ENCODE results near the gene NTRK2. TPM values are rescaled to one million over a fixed set of nuclear protein-coding genes. Genes with fewer than 3 reads are reported as not detected.

Gene NTRK2
- total RNA-seq, 1 donor from 2014 or later: 65.0 TPM

DNA sequence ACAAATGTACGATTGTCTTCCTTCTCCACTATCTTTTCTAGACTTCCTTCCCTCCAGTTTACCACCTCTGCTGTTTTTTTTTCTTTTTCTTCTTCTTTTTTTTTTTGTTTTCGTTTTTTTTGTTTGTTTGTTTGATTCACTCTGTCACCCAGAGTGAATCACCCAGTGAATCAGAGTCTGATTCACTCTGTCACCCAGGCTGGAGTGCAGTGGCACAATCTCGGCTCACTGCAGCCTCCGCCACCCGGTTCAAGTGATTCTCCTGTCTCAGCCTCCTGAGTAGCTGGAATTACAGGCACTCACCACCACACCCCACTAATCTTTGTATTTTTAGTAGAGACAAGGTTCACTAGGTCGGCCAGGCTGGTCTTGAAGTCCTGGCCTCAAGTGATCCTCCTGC lies 375.7 kb downstream of the NTRK2 start:
- Mint-ChIP-seq H3K4me3 (no peak overlapping the region), H3K9me3 (no peaks in the 10 kb centered on the region), H3K27me3 (ENCODE audit: low read depth) (no peaks in the 10 kb centered on the region), H3K36me3 (no peaks in the 10 kb centered on the region), H3K27ac (no peak overlapping the region), H3K4me1 (no peaks in the 10 kb centered on the region)
- TF ChIP-seq, protein P1, sequence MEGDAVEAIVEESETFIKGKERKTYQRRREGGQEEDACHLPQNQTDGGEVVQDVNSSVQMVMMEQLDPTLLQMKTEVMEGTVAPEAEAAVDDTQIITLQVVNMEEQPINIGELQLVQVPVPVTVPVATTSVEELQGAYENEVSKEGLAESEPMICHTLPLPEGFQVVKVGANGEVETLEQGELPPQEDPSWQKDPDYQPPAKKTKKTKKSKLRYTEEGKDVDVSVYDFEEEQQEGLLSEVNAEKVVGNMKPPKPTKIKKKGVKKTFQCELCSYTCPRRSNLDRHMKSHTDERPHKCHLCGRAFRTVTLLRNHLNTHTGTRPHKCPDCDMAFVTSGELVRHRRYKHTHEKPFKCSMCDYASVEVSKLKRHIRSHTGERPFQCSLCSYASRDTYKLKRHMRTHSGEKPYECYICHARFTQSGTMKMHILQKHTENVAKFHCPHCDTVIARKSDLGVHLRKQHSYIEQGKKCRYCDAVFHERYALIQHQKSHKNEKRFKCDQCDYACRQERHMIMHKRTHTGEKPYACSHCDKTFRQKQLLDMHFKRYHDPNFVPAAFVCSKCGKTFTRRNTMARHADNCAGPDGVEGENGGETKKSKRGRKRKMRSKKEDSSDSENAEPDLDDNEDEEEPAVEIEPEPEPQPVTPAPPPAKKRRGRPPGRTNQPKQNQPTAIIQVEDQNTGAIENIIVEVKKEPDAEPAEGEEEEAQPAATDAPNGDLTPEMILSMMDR (IDR thresholded peaks at IDR 0.05; ENCODE audit: unreplicated experiment): no peak
- no peak for DNase-seq (ENCODE audit: low spot score in 2 of 2, unreplicated experiment in 2 of 2)

DNA sequence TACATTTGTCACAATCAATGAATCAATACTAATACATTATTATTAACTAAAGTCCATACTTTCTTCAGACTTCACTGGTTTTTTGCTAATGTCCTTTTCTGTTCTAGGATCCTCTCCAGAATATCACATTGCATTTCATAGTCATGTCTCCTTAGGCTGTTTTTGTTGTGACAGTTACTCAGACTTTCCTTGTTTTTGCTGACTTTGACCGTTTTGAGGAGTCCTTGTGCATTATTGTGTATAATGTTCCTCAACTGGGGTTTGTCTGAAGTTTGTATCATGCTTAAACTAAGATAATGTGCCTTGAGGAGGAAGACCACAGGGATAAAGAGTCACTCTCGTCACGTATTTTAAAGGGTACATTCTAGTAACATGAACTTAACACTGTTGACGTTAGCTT lies 376.9 kb downstream of the NTRK2 start:
- H3K4me3 Mint-ChIP-seq: no peak overlapping the region
- H3K27ac Mint-ChIP-seq: no peak overlapping the region
- H3K4me1 Mint-ChIP-seq: no peaks in the 10 kb centered on the region
- H3K9me3 Mint-ChIP-seq: peaks cover 6% of the 10 kb centered on the region
- TF ChIP-seq, protein P1 (IDR thresholded peaks at IDR 0.05; ENCODE audit: unreplicated experiment): no peak
- DNase-seq (ENCODE audit: low spot score in 2 of 2, unreplicated experiment in 2 of 2): no peak
- no peaks in the 10 kb centered on the region for H3K27me3 Mint-ChIP-seq (ENCODE audit: low read depth)
- H3K36me3 Mint-ChIP-seq: no peaks in the 10 kb centered on the region

DNA sequence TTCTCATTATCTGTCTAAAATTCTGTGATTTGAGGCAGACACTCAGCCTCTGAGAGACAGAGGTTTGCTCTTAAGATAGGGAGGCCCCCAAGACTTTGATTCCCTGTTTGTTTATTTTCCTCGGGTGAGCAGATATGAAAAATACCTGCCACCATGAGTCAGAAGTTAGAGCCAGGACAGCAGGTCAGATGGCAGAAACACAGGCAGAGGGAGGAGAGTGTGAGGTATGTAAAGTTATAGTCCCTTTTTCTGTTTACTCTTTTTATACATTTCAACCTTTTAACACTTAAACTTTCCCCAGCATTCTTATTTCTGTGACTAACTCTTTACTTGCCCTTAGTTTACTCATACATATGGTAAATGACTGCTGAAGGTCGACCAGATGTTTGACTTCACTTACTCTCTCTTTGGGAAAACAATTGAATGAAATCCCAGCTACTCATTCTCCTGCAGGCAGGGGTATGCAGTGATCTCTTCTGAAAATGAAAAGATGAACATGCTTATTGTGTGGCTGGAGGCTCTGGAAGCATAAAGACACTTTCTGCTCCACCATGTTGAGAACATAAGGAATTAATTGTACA lies 383.8 kb downstream of the NTRK2 start:
- Mint-ChIP-seq H3K9me3 (peaks cover 6% of the 10 kb centered on the region), H3K36me3 (no peaks in the 10 kb centered on the region), H3K27me3 (ENCODE audit: low read depth) (no peaks in the 10 kb centered on the region), H3K27ac (peak overlapping the region; percentile 18), H3K4me3 (no peak overlapping the region), H3K4me1 (peaks cover 8% of the 10 kb centered on the region)
- no peak for DNase-seq (ENCODE audit: low spot score in 2 of 2, unreplicated experiment in 2 of 2)
- TF ChIP-seq, protein P1 (IDR thresholded peaks at IDR 0.05; ENCODE audit: unreplicated experiment): no peak

DNA sequence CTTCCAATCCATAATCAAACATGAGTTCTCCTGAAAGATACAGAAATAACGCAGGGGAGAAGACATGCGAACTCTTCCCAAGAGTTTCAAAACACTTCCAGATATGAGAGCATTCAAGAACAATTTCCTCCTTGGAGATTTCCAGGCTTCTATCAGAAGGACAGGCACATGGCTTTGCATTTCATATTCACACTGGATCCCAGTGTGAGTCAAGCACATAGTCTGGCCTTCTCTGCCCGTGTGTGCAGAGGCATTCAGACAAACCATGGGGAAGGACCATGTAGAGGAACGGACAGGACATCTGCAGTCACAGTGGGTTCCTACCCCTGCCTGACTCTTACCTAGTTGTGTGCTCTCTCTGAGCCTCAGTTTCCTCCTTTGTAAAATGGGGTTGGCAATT lies 384.5 kb downstream of the NTRK2 start:
- TF ChIP-seq, protein P1 (IDR thresholded peaks at IDR 0.05; ENCODE audit: unreplicated experiment): no peak
- DNase-seq (ENCODE audit: low spot score in 2 of 2, unreplicated experiment in 2 of 2): no peak
- Mint-ChIP-seq H3K4me3 (no peak overlapping the region), H3K9me3 (peaks cover 6% of the 10 kb centered on the region), H3K27ac (no peak overlapping the region), H3K4me1 (peaks cover 8% of the 10 kb centered on the region), H3K27me3 (ENCODE audit: low read depth) (no peaks in the 10 kb centered on the region), H3K36me3 (no peaks in the 10 kb centered on the region)

DNA sequence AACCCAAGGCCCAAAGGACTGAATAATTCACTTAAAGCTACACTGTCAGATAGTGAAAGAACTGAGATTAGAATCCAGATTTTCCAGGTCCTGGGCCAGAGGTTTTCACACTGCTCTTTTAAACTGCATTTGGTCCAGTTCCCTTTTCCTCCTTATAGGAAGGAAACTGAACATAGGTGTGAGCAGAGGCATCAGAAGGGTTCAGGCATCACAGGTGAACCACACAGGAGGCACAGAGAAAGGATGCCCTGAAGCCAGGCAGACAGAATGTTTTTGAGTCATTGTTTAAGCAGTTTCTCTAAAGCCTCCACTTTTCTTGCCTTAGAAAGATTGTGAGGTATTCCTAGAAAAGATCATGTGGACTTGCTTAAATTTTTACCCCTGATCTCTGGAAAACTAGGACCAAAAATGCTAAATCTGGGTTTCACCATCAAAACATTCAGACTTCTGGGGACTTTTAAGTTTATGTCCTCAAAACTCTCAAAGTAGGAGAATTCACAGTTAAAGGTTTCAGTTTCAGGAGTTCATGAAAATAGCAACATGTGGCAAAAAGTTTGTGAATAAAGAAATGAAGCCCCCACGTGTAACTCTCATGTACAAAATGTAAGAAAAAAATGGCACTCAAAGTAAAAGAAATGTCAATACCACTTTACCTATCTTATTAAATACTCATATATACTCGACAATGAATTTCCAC lies 386.1 kb downstream of the NTRK2 start:
- TF ChIP-seq, protein P1 (IDR thresholded peaks at IDR 0.05; ENCODE audit: unreplicated experiment): no peak
- Mint-ChIP-seq H3K9me3 (peaks cover 4% of the 10 kb centered on the region), H3K36me3 (no peaks in the 10 kb centered on the region), H3K4me1 (peaks cover 8% of the 10 kb centered on the region), H3K27me3 (ENCODE audit: low read depth) (no peaks in the 10 kb centered on the region), H3K4me3 (no peak overlapping the region), H3K27ac (no peak overlapping the region)
- DNase-seq (ENCODE audit: low spot score in 2 of 2, unreplicated experiment in 2 of 2): no peak
